Medulla oblongata (tissue), 1 donor: ENCODE data around the gene PHOSPHO1.
A peak's percentile ranks its signal among the peaks of the same experiment; 100 is the strongest.

Experiments
- DNase-seq: peaks from one replicate; pipeline ENCODE4 v3.0.0-alpha.2; 2015; ENCODE audit errors: extremely low spot score

Gene PHOSPHO1

GRCh38 chr17:49244839-49245238 lies 14.3 kb upstream of the PHOSPHO1 start:
- no peak for DNase-seq

- DNase-seq, result no peak
Measured at GRCh38 chr17:49242813-49243212, 12.2 kb upstream of the PHOSPHO1 start.

GRCh38 chr17:49241692-49242397 lies 11.3 kb upstream of the PHOSPHO1 start:
- DNase-seq, result no peak

GRCh38 chr17:49241040-49241439 lies 10.5 kb upstream of the PHOSPHO1 start:
- DNase-seq, result no peak

GRCh38 chr17:49240619-49241018 lies 10.0 kb upstream of the PHOSPHO1 start:
- no peak for DNase-seq

- DNase-seq, result no peak
Measured at GRCh38 chr17:49239963-49240362, 9.4 kb upstream of the PHOSPHO1 start.

GRCh38 chr17:49235896-49236295 lies 5.3 kb upstream of the PHOSPHO1 start:
- DNase-seq, result no peak

- DNase-seq, result no peak
Measured at GRCh38 chr17:49234509-49235080, 4.0 kb upstream of the PHOSPHO1 start.

- no peak for DNase-seq
Measured at GRCh38 chr17:49231563-49231894, 942 bp upstream of the PHOSPHO1 start.

- no peak for DNase-seq
Measured at GRCh38 chr17:49229805-49230600, 584 bp downstream of the PHOSPHO1 start.

GRCh38 chr17:49229076-49229804 lies 1.3 kb downstream of the PHOSPHO1 start:
- DNase-seq, result no peak

- peak; percentile 79 for DNase-seq
Measured at GRCh38 chr17:49227436-49228261, 2.9 kb downstream of the PHOSPHO1 start.

- no peak for DNase-seq
Measured at GRCh38 chr17:49226771-49227435, 3.7 kb downstream of the PHOSPHO1 start.

- DNase-seq, result no peak
Measured at GRCh38 chr17:49225554-49226236, 4.9 kb downstream of the PHOSPHO1 start.

- DNase-seq, result no peak
Measured at GRCh38 chr17:49224997-49225337, 5.6 kb downstream of the PHOSPHO1 start.

GRCh38 chr17:49224198-49224996 lies 6.2 kb downstream of the PHOSPHO1 start:
- DNase-seq, result no peak

- DNase-seq, result peak; percentile 45
Measured at GRCh38 chr17:49223517-49224197, 6.9 kb downstream of the PHOSPHO1 start.

GRCh38 chr17:49223168-49223516 lies 7.4 kb downstream of the PHOSPHO1 start:
- no peak for DNase-seq

GRCh38 chr17:49219987-49220386 lies 10.6 kb downstream of the PHOSPHO1 start:
- DNase-seq, result no peak
